Measurements from ENCODE around the gene VAV1. TPM values are rescaled to one million over a fixed set of nuclear protein-coding genes. Genes with fewer than 3 reads are reported as not detected.
"Not testable (repeated sequence)": the region's sequence is repeated elsewhere in the genome, so short reads cannot be mapped to it uniquely, and the experiment has no call there.

VAV1 gene
- total RNA-seq, 1 donor from 2014 or later: 2.6 TPM

GRCh38 chr19:6752256-6753177 is 20.0 kb upstream of the VAV1 start:
- no peak for DNase-seq
- ATAC-seq: peak; percentile 1
- intact Hi-C loops (cut with micrococcal nuclease): no loop called here

GRCh38 chr19:6753178-6754031 is 19.1 kb upstream of the VAV1 start:
- ATAC-seq: peak; percentile 81
- intact Hi-C loops (cut with micrococcal nuclease): no loop called here
- peak; percentile 84 for DNase-seq

GRCh38 chr19:6754136-6754535 is 18.4 kb upstream of the VAV1 start:
- ATAC-seq (no peak), DNase-seq (no peak)
- intact Hi-C loops (cut with micrococcal nuclease): no loop called here

GRCh38 chr19:6754653-6755463 is 17.6 kb upstream of the VAV1 start:
- DNase-seq: no peak
- ATAC-seq: no peak
- intact Hi-C loops (cut with micrococcal nuclease): no loop called here

- ATAC-seq (no peak), DNase-seq (no peak)
- intact Hi-C loops (cut with micrococcal nuclease): no loop called here
Observed at GRCh38 chr19:6760606-6761005, 11.9 kb upstream of the VAV1 start.

- peak; percentile 23 for ATAC-seq
- no peak for DNase-seq
- intact Hi-C loops (cut with micrococcal nuclease): no loop called here
Observed at GRCh38 chr19:6761053-6761676, 11.3 kb upstream of the VAV1 start.

GRCh38 chr19:6762253-6762797 is 10.2 kb upstream of the VAV1 start:
- intact Hi-C loops (cut with micrococcal nuclease); ATAC-seq: not testable (repeated sequence)

GRCh38 chr19:6765738-6766356 is 6.7 kb upstream of the VAV1 start:
- intact Hi-C loops (cut with micrococcal nuclease): no loop called here
- ATAC-seq: no peak
- no peak for DNase-seq

More at GRCh38 chr19:6762253-6762797, 10.2 kb upstream of the VAV1 start:
- not testable (repeated sequence) for DNase-seq

- intact Hi-C loops (cut with micrococcal nuclease): no loop called here
- ATAC-seq (no peak), DNase-seq (no peak)
Observed at GRCh38 chr19:6766357-6767080, 6.0 kb upstream of the VAV1 start.

- intact Hi-C loops (cut with micrococcal nuclease): no loop called here
- ATAC-seq (no peak), DNase-seq (no peak)
Observed at GRCh38 chr19:6767081-6767356, 5.5 kb upstream of the VAV1 start.

GRCh38 chr19:6767357-6768235 is 4.9 kb upstream of the VAV1 start, which contains the start of gene SH2D3A:
Gene SH2D3A (minus strand): TSS chr19:6767435. CDS start chr19:6763748, 3,687 bp downstream.
- intact Hi-C loops (cut with micrococcal nuclease): no loop called here
- DNase-seq: peak; percentile 69
- peak; percentile 57 for ATAC-seq

GRCh38 chr19:6768236-6768785 is 4.2 kb upstream of the VAV1 start:
- DNase-seq: no peak
- intact Hi-C loops (cut with micrococcal nuclease): no loop called here
- no peak for ATAC-seq

GRCh38 chr19:6769006-6769619 is 3.4 kb upstream of the VAV1 start:
- intact Hi-C loops (cut with micrococcal nuclease): no loop called here

GRCh38 chr19:6771648-6772027 is 870 bp upstream of the VAV1 start:
- ATAC-seq; intact Hi-C loops (cut with micrococcal nuclease); DNase-seq: not testable (repeated sequence)

More at GRCh38 chr19:6769006-6769619, 3.4 kb upstream of the VAV1 start:
- ATAC-seq (no peak), DNase-seq (no peak)

- intact Hi-C loops (cut with micrococcal nuclease): no loop called here
- no peak for DNase-seq
- ATAC-seq: no peak
Observed at GRCh38 chr19:6772866-6773322, 386 bp downstream of the VAV1 start.
